ENCODE measurements around the gene BLOC1S5. TPM values are rescaled to one million over a fixed set of nuclear protein-coding genes. Genes with fewer than 3 reads are reported as not detected.
"Not testable (repeated sequence)": the region's sequence is repeated elsewhere in the genome, so short reads cannot be mapped to it uniquely, and the experiment has no call there.

The BLOC1S5 gene
- total and polyA plus RNA-seq, 2 of the 13 experiments (the other 11 are each of a cell fraction or from before 2014, with no cell fraction given): 10.5 to 41.5 TPM

DNA sequence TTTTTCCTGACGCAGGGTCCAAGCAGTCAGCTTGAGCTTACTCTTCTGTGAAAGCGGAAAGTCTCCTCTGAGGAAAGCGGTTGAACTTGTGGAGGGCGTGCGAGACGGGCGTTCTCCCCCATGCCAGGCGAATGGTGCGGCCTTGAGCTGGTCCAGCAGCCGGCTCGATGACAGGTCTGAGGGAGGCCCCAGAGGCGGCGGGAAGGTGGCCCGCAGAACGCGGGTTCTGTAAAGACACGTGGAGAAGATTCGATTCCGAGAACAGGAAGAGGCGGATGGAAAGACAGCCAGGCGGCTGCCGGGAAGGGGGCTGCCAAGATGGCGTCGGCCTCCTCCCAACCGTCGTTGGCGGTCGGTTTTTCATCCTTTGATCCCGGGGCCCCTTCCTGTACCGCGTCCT is 78.0 kb downstream of the BLOC1S5 start (continued):
- TF ChIP-seq ZNF737 (CRISPR knock-in tag; IDR thresholded peaks at IDR 0.05; ENCODE audit: borderline replicate concordance) (no peak), ZNF501 (CRISPR knock-in tag; IDR thresholded peaks at IDR 0.05) (no peak)

DNA sequence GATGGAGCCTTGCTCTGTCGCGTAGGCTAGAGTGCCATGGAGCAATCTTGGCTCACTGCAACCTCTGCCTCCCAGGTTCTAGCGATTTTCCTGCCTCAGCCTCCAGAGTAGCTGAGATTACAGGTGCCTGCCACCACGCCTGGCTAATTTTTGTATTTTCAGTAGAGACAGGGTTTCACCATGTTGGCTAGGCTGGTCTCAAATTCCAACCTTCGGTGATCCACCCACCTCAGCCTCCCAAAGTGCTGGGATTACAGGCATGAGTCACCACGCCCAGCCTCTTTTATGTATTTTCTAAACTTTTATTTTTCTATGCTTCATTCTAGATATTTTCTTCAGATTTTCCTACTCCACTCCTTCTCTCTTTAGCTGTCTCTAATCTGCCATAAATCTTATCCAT is 80.2 kb downstream of the BLOC1S5 start:
- BruUV-seq (replicated peaks); H3K36me3 ChIP-seq (replicated peaks in 1 of 2; ENCODE audit: control insufficient read depth in 1 of 2, insufficient read depth in 2 of 2, low read length in 2 of 2); H3K27ac ChIP-seq (ENCODE audit: extremely low read length, insufficient read depth, low read length); H2AFZ ChIP-seq (ENCODE audit: low read length); H4K20me1 ChIP-seq (ENCODE audit: insufficient read depth, low read length); DNase-seq (ENCODE audit: low spot score); H3K79me2 ChIP-seq (ENCODE audit: insufficient read depth, low read length); H3K9ac ChIP-seq (ENCODE audit: insufficient read depth, low read depth, low read length); in situ Hi-C loops (cut with HindIII; ENCODE audit: extremely low pct_ligation_motif_present, low pct_unique_long_range_greater_than_20kb); FAIRE-seq; H3K9me3 ChIP-seq (ENCODE audit: low read length); H3K27me3 ChIP-seq (ENCODE audit: control insufficient read depth in 1 of 2, insufficient read depth in 2 of 2, low read length in 2 of 2); H3K4me1 ChIP-seq (ENCODE audit: insufficient read depth, low read length); POLR2A ChIA-PET; H3K4me3 ChIP-seq (replicated peaks in 1 of 3; ENCODE audit: insufficient read depth in 1 of 3, low read depth in 2 of 3, low read length in 3 of 3); ATAC-seq; H3K4me2 ChIP-seq (ENCODE audit: low read depth, low read length); intact Hi-C loops (cut with micrococcal nuclease; ENCODE audit: unreplicated experiment): not testable (repeated sequence)
- WGBS (ENCODE audit: low lambda C conversion rate): 72% methylated on average over 6 of the region's 6 CpGs
- CTCF ChIA-PET (ENCODE audit: low intra/inter-chr PET ratio, low total read pairs): interaction anchor here (1.1 kb wide), 1 partner anchor 8 kb away, joined by 3 read pairs; no protein-coding TSS in a partner anchor
- 0 out of 2 replicates have a peak, but pooled peaks have one; percentile 15 for TF ChIP-seq FOSL2 (CRISPR knock-in tag; IDR thresholded peaks at IDR 0.05)

DNA sequence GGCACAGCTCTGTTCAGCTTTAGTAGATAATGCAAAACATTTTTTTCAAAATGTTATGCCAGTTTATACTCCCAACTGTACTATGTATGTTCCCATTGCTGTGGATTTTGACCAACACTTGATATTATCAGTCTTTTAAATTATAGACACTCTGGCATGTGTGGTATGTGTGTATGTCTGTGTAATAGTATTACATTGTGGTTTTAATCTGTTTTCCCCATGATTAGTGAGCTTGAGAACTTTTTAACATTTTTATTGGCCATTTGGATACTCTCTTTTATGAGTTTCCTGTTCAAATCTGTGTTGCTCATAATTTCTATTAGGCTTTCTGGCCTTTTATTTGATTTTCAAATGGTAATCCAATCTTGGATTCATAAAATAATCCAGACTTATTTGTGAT is 84.4 kb downstream of the BLOC1S5 start:
- no peaks in the 10 kb centered on the region for H3K79me2 ChIP-seq (ENCODE audit: insufficient read depth, low read length)
- intact Hi-C loops (cut with micrococcal nuclease; ENCODE audit: unreplicated experiment) (no loop called here), in situ Hi-C loops (cut with HindIII; ENCODE audit: extremely low pct_ligation_motif_present, low pct_unique_long_range_greater_than_20kb) (no loop called here)
- H4K20me1 ChIP-seq (ENCODE audit: insufficient read depth, low read length): no peaks in the 10 kb centered on the region
- H3K9me3 ChIP-seq (ENCODE audit: low read length): no peaks in the 10 kb centered on the region
- ATAC-seq (no peak), FAIRE-seq (no peak), DNase-seq (ENCODE audit: low spot score) (no peak)
- H3K4me1 ChIP-seq (ENCODE audit: insufficient read depth, low read length): peaks cover 21% of the 10 kb centered on the region
- no peaks in the 10 kb centered on the region for H3K27me3 ChIP-seq (ENCODE audit: control insufficient read depth in 1 of 2, insufficient read depth in 2 of 2, low read length in 2 of 2)
- H3K9ac ChIP-seq (ENCODE audit: insufficient read depth, low read depth, low read length): no peak overlapping the region
- BruUV-seq (replicated peaks): no TSS peak
- no peak overlapping the region for H2AFZ ChIP-seq (ENCODE audit: low read length)
- H3K36me3 ChIP-seq (replicated peaks in 1 of 2; ENCODE audit: control insufficient read depth in 1 of 2, insufficient read depth in 2 of 2, low read length in 2 of 2): no peaks in the 10 kb centered on the region
- no peak overlapping the region for H3K4me3 ChIP-seq (replicated peaks in 1 of 3; ENCODE audit: insufficient read depth in 1 of 3, low read depth in 2 of 3, low read length in 3 of 3)
- H3K4me2 ChIP-seq (ENCODE audit: low read depth, low read length): no peak overlapping the region
- ChIA-PET POLR2A (no interaction called here), CTCF (ENCODE audit: low intra/inter-chr PET ratio, low total read pairs) (no interaction called here)
- no peak overlapping the region for H3K27ac ChIP-seq (ENCODE audit: extremely low read length, insufficient read depth, low read length)
- TF ChIP-seq ZSCAN22 (CRISPR knock-in tag; IDR thresholded peaks at IDR 0.05) (no peak), MAFK (conservative IDR thresholded peaks at IDR 0.05 in 1 of 2, IDR thresholded peaks at IDR 0.05 in 1 of 2; ENCODE audit: low read length in 2 of 2) (no peak), ZNF589 (CRISPR knock-in tag; conservative IDR thresholded peaks at IDR 0.05) (no peak)
- TF ChIP-seq, protein P1, sequence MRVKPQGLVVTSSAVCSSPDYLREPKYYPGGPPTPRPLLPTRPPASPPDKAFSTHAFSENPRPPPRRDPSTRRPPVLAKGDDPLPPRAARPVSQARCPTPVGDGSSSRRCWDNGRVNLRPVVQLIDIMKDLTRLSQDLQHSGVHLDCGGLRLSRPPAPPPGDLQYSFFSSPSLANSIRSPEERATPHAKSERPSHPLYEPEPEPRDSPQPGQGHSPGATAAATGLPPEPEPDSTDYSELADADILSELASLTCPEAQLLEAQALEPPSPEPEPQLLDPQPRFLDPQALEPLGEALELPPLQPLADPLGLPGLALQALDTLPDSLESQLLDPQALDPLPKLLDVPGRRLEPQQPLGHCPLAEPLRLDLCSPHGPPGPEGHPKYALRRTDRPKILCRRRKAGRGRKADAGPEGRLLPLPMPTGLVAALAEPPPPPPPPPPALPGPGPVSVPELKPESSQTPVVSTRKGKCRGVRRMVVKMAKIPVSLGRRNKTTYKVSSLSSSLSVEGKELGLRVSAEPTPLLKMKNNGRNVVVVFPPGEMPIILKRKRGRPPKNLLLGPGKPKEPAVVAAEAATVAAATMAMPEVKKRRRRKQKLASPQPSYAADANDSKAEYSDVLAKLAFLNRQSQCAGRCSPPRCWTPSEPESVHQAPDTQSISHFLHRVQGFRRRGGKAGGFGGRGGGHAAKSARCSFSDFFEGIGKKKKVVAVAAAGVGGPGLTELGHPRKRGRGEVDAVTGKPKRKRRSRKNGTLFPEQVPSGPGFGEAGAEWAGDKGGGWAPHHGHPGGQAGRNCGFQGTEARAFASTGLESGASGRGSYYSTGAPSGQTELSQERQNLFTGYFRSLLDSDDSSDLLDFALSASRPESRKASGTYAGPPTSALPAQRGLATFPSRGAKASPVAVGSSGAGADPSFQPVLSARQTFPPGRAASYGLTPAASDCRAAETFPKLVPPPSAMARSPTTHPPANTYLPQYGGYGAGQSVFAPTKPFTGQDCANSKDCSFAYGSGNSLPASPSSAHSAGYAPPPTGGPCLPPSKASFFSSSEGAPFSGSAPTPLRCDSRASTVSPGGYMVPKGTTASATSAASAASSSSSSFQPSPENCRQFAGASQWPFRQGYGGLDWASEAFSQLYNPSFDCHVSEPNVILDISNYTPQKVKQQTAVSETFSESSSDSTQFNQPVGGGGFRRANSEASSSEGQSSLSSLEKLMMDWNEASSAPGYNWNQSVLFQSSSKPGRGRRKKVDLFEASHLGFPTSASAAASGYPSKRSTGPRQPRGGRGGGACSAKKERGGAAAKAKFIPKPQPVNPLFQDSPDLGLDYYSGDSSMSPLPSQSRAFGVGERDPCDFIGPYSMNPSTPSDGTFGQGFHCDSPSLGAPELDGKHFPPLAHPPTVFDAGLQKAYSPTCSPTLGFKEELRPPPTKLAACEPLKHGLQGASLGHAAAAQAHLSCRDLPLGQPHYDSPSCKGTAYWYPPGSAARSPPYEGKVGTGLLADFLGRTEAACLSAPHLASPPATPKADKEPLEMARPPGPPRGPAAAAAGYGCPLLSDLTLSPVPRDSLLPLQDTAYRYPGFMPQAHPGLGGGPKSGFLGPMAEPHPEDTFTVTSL (CRISPR knock-in tag; IDR thresholded peaks at IDR 0.05; ENCODE audit: borderline replicate concordance): no peak
- TF ChIP-seq, protein P2, sequence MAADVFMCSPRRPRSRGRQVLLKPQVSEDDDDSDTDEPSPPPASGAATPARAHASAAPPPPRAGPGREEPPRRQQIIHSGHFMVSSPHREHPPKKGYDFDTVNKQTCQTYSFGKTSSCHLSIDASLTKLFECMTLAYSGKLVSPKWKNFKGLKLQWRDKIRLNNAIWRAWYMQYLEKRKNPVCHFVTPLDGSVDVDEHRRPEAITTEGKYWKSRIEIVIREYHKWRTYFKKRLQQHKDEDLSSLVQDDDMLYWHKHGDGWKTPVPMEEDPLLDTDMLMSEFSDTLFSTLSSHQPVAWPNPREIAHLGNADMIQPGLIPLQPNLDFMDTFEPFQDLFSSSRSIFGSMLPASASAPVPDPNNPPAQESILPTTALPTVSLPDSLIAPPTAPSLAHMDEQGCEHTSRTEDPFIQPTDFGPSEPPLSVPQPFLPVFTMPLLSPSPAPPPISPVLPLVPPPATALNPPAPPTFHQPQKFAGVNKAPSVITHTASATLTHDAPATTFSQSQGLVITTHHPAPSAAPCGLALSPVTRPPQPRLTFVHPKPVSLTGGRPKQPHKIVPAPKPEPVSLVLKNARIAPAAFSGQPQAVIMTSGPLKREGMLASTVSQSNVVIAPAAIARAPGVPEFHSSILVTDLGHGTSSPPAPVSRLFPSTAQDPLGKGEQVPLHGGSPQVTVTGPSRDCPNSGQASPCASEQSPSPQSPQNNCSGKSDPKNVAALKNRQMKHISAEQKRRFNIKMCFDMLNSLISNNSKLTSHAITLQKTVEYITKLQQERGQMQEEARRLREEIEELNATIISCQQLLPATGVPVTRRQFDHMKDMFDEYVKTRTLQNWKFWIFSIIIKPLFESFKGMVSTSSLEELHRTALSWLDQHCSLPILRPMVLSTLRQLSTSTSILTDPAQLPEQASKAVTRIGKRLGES (CRISPR knock-in tag; IDR thresholded peaks at IDR 0.05; ENCODE audit: borderline replicate concordance): no peak
